OCI-LY7 (cell line): ENCODE data around the gene RNF148. TPM values are rescaled to one million over a fixed set of nuclear protein-coding genes. Genes with fewer than 3 reads are reported as not detected.

Experiments
- BruUV-seq: library from RNA; stranded (reverse); fragments of 400-500 nt; replicated peaks from 2 replicates; lab custom pipeline; 2021; lab: Mats Ljungman, UMichigan
- CTCF ChIA-PET: fragments of 300-600 bp; sonication (Branson Sonifier 250); formaldehyde crosslinking; loops from one replicate; lab custom pipeline; 2022; ENCODE audit warnings: antibody characterized with exemption; ENCODE audit not compliant: unreplicated experiment; lab: Charles Lee
- POLR2A ChIA-PET: fragments of 300-600 bp; sonication (Branson Sonifier 250); formaldehyde crosslinking; loops from one replicate; lab custom pipeline; 2022; ENCODE audit warnings: antibody characterized with exemption; lab: Charles Lee
- DNase-seq: peaks from one replicate; pipeline ENCODE4 v3.0.0-alpha.2; 2015; ENCODE audit warnings: low spot score
- H2AFZ ChIP-seq: fragments of 200-600 bp; sonication (generic), shearing (Covaris generic); 2 replicates; pipeline ENCODE4 v1.6.1; 2014; ENCODE audit warnings: mild to moderate bottlenecking, antibody characterized with exemption, low read length, moderate library complexity
- H3K27ac ChIP-seq: fragments of 200-600 bp; sonication (generic); 2 replicates; pipeline ENCODE4 v1.5.1; 2014; ENCODE audit warnings: mixed run types, low read depth, mild to moderate bottlenecking, moderate library complexity, low read length, inconsistent platforms; ENCODE audit not compliant: poor library complexity, severe bottlenecking
- H3K36me3 ChIP-seq: fragments of 200-600 bp; sonication (generic); 2 replicates; pipeline ENCODE4 v1.6.1; 2014; ENCODE audit warnings: mild to moderate bottlenecking, antibody characterized with exemption, low read length, moderate library complexity, mixed read lengths; ENCODE audit not compliant: insufficient read depth
- H3K4me1 ChIP-seq: fragments of 200-600 bp; sonication (generic); 2 replicates; pipeline ENCODE4 v1.5.1; 2014; ENCODE audit warnings: mild to moderate bottlenecking, low read length; ENCODE audit not compliant: insufficient read depth, poor library complexity, severe bottlenecking
- H3K4me2 ChIP-seq: fragments of 200-600 bp; sonication (generic); 2 replicates; pipeline ENCODE4 v1.6.1; 2014; ENCODE audit warnings: mild to moderate bottlenecking, low read length
- H3K4me3 ChIP-seq: fragments of 200-600 bp; sonication (generic); 2 replicates; pipeline ENCODE4 v1.5.1; 2014; ENCODE audit warnings: mild to moderate bottlenecking, low read depth, low read length; ENCODE audit not compliant: poor library complexity, severe bottlenecking
- H3K79me2 ChIP-seq: fragments of 200-600 bp; sonication (generic); 2 replicates; pipeline ENCODE4 v1.6.1; 2016; ENCODE audit warnings: low read depth, mild to moderate bottlenecking, low read length, moderate library complexity, mixed read lengths; ENCODE audit not compliant: insufficient read depth
- H3K9me2 ChIP-seq: fragments of 200-600 bp; sonication (generic); 2 replicates; pipeline ENCODE4 v1.6.1; 2016; ENCODE audit warnings: mild to moderate bottlenecking, low read length, mixed read lengths; ENCODE audit not compliant: insufficient read depth
- H3K9me3 ChIP-seq: fragments of 200-600 bp; sonication (generic); 2 replicates; pipeline ENCODE4 v1.6.1; 2014; ENCODE audit warnings: mild to moderate bottlenecking, mixed run types, low read length, mixed read lengths
- H4K20me1 ChIP-seq: fragments of 200-600 bp; sonication (generic); 2 replicates; pipeline ENCODE4 v1.6.1; 2014; ENCODE audit warnings: mild to moderate bottlenecking, antibody characterized with exemption, low read length, moderate library complexity, mixed read lengths; ENCODE audit not compliant: insufficient read depth
- EZH2phosphoT487 ChIP-seq: fragments of 200-600 bp; sonication (generic); IDR thresholded peaks from 2 replicates; pipeline ENCODE4 v1.6.1; 2018; ENCODE audit warnings: low read depth, borderline replicate concordance, mild to moderate bottlenecking, mixed run types, antibody characterized with exemption, low read length, moderate library complexity, mixed read lengths
- intact Hi-C: fragments of 100-400 bp; cut with micrococcal nuclease; formaldehyde crosslinking; loops from one replicate; pipeline ENCODE4 v1.10.0; 2022; ENCODE audit not compliant: unreplicated experiment
- total RNA-seq, 2 experiments: library from RNA; depleted of rRNA in 1 of 2; stranded (reverse); fragments of >200 nt in 1 of 2; shearing (Covaris generic) in 1 of 2; gene quantifications; 2 replicates each; pipeline ENCODE4 v1.2.3, GENCODE V29; 2014 to 2022
- TF ChIP-seq, protein P1 (sequence below): fragments of 200-600 bp; sonication (generic); conservative IDR thresholded peaks from 2 replicates; pipeline ENCODE4 v1.5.1; 2014; ENCODE audit warnings: mild to moderate bottlenecking, antibody characterized with exemption, low read length, moderate library complexity, mixed read lengths

Gene RNF148
- total RNA-seq, 2 experiments from 2014 or later, result not detected

DNA sequence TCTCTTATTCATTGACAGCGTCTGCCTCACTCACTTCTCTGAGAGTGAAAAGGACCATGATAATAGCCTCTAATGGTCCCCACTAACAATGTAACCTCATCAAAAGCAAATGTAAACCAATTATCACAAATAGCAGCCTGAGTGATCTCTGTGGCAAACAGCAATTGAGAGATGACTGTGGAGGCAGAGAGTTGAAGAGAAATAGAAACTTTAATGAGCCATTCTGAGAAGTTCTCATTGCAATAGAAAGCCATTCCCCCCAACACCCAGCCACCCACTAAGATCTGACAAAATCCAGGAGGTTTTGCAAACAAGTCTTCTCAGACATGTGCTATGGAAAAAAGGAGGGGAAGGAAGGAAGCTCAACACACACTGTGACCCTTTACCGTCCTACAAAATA, 44.2 kb upstream of the RNF148 start:
- H3K4me3 ChIP-seq, result no peak overlapping the region
- POLR2A ChIA-PET, result no interaction called here
- H3K9me3 ChIP-seq, result no peaks in the 10 kb centered on the region
- no peak overlapping the region for H3K27ac ChIP-seq
- no peak overlapping the region for H2AFZ ChIP-seq
- CTCF ChIA-PET, result no interaction called here
- no peaks in the 10 kb centered on the region for H3K79me2 ChIP-seq
- H3K36me3 ChIP-seq, result no peaks in the 10 kb centered on the region
- no peak for DNase-seq
- no peaks in the 10 kb centered on the region for H4K20me1 ChIP-seq
- no peaks in the 10 kb centered on the region for H3K9me2 ChIP-seq
- TF ChIP-seq EZH2phosphoT487, result no peak
- TF ChIP-seq, protein P1, sequence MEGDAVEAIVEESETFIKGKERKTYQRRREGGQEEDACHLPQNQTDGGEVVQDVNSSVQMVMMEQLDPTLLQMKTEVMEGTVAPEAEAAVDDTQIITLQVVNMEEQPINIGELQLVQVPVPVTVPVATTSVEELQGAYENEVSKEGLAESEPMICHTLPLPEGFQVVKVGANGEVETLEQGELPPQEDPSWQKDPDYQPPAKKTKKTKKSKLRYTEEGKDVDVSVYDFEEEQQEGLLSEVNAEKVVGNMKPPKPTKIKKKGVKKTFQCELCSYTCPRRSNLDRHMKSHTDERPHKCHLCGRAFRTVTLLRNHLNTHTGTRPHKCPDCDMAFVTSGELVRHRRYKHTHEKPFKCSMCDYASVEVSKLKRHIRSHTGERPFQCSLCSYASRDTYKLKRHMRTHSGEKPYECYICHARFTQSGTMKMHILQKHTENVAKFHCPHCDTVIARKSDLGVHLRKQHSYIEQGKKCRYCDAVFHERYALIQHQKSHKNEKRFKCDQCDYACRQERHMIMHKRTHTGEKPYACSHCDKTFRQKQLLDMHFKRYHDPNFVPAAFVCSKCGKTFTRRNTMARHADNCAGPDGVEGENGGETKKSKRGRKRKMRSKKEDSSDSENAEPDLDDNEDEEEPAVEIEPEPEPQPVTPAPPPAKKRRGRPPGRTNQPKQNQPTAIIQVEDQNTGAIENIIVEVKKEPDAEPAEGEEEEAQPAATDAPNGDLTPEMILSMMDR, result no peak
- BruUV-seq, result no TSS peak
- H3K4me2 ChIP-seq, result no peak overlapping the region
- intact Hi-C loops, result no loop called here
- no peaks in the 10 kb centered on the region for H3K4me1 ChIP-seq

DNA sequence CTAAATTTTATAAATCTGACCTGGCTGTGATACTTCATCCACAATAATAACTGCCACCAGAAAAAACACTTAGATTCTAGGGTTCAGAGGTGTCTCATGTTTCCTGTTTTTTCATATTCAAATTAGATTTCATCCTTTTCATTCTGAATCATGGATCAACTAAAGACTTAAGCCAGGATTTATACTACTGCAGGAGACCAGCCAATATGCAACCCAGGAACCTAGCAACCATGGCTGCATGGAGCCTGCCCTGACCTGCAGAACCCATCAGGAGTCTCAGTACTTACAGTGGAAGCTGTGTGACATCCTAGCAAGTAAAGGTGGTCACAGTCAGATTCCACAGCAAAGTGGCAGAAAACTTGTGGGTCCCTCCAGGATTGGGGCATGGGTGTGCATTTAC, 40.5 kb upstream of the RNF148 start:
- intact Hi-C loops, result no loop called here
- POLR2A ChIA-PET, result interaction anchor here (0.6 kb wide), 1 partner anchor 324 kb away, joined by 3 read pairs; no protein-coding TSS in a partner anchor

GRCh38 chr7:122738947-122739346, 36.2 kb upstream of the RNF148 start:
- TF ChIP-seq, protein P1, result no peak
- no peak for TF ChIP-seq EZH2phosphoT487
- Histone ChIP-seq H3K4me2 (no peak overlapping the region), H3K27ac (no peak overlapping the region), H4K20me1 (no peaks in the 10 kb centered on the region), H3K4me3 (no peak overlapping the region), H3K9me3 (no peaks in the 10 kb centered on the region), H3K36me3 (no peaks in the 10 kb centered on the region), H3K4me1 (no peaks in the 10 kb centered on the region), H3K9me2 (no peaks in the 10 kb centered on the region), H2AFZ (no peak overlapping the region), H3K79me2 (no peaks in the 10 kb centered on the region)
- ChIA-PET CTCF (no interaction called here), POLR2A (interaction anchor here (0.7 to 1.0 kb wide), 2 partner anchors 11 to 101 kb away, joined by 3 to 7 read pairs; no protein-coding TSS in a partner anchor)
- DNase-seq, result no peak
- BruUV-seq, result no TSS peak
- intact Hi-C loops, result no loop called here

More for the DNA sequence above, 40.5 kb upstream of the RNF148 start:
- H2AFZ ChIP-seq, result no peak overlapping the region
- TF ChIP-seq, protein P1, result no peak
- no peak for TF ChIP-seq EZH2phosphoT487
- no peak overlapping the region for H3K27ac ChIP-seq
- no peaks in the 10 kb centered on the region for H4K20me1 ChIP-seq
- DNase-seq, result no peak
- H3K4me1 ChIP-seq, result no peaks in the 10 kb centered on the region
- no peaks in the 10 kb centered on the region for H3K36me3 ChIP-seq
- H3K4me3 ChIP-seq, result no peak overlapping the region
- no peak overlapping the region for H3K4me2 ChIP-seq
- no peaks in the 10 kb centered on the region for H3K9me2 ChIP-seq
- H3K9me3 ChIP-seq, result no peaks in the 10 kb centered on the region
- CTCF ChIA-PET, result no interaction called here
- BruUV-seq, result no TSS peak
- no peaks in the 10 kb centered on the region for H3K79me2 ChIP-seq
